ENCODE data around the gene CEP295NL.

Gene CEP295NL

GRCh38 chr17:78925662-78926555, 22.9 kb upstream of the CEP295NL start:
- Histone ChIP-seq H3K4me2 (ENCODE audit: low read length) (no peak overlapping the region), H3F3A (ENCODE audit: insufficient read depth, low read length) (no peaks in the 10 kb centered on the region), H4K20me1 (ENCODE audit: insufficient read depth, low read length) (no peaks in the 10 kb centered on the region), H3K9ac (ENCODE audit: low read length) (no peak overlapping the region), H3K4me3 (ENCODE audit: low read depth, low read length, poor library complexity, severe bottlenecking) (no peak overlapping the region), H3K27me3 (ENCODE audit: insufficient read depth, low read length) (peaks cover 4% of the 10 kb centered on the region; the same call in 1 of the 2 replicates), H3K4me1 (ENCODE audit: insufficient read depth, low read length, severe bottlenecking) (peaks cover 8% of the 10 kb centered on the region), H3K79me2 (ENCODE audit: insufficient read depth, low read length) (no peaks in the 10 kb centered on the region), H3K27ac (ENCODE audit: low read depth, low read length, poor library complexity, severe bottlenecking) (no peak overlapping the region), H3K36me3 (ENCODE audit: insufficient read depth, low read length) (no peaks in the 10 kb centered on the region), H3K9me2 (ENCODE audit: low read depth, low read length) (no peaks in the 10 kb centered on the region), H2AFZ (ENCODE audit: low read length) (no peak overlapping the region), H3K9me3 (ENCODE audit: low read length) (no peaks in the 10 kb centered on the region)
- TF ChIP-seq EZH2 (IDR thresholded peaks at IDR 0.05; ENCODE audit: borderline replicate concordance, low read length) (no peak), CTCF (IDR thresholded peaks at IDR 0.05; ENCODE audit: low read length) (no peak)

GRCh38 chr17:78925234-78925633, 22.2 kb upstream of the CEP295NL start, which contains the start of gene TIMP2:
TIMP2 (minus strand) TSS chr17:78925387; CDS start chr17:78925088, 299 bp downstream.
- H3K4me2 ChIP-seq (ENCODE audit: low read length) = peak within 1 kb of the TSS; percentile 42
- TF ChIP-seq CTCF (IDR thresholded peaks at IDR 0.05; ENCODE audit: low read length) (no peak), EZH2 (IDR thresholded peaks at IDR 0.05; ENCODE audit: borderline replicate concordance, low read length) (no peak)
- no peak within 1 kb of the TSS for H2AFZ ChIP-seq (ENCODE audit: low read length)
- H3K9ac ChIP-seq (ENCODE audit: low read length) = no peak within 1 kb of the TSS
- no peak within 1 kb of the TSS for H3K4me3 ChIP-seq (ENCODE audit: low read depth, low read length, poor library complexity, severe bottlenecking)
- no peaks in the 10 kb centered on the region for H3K9me3 ChIP-seq (ENCODE audit: low read length)
- H3K4me1 ChIP-seq (ENCODE audit: insufficient read depth, low read length, severe bottlenecking) = peaks cover 8% of the 10 kb centered on the region
- no peaks in the 10 kb centered on the region for H3K9me2 ChIP-seq (ENCODE audit: low read depth, low read length)
- peaks cover 8% of the 10 kb centered on the region for H3K27me3 ChIP-seq (ENCODE audit: insufficient read depth, low read length)
- no peaks in the 10 kb centered on the region for H3K36me3 ChIP-seq (ENCODE audit: insufficient read depth, low read length)
- H3F3A ChIP-seq (ENCODE audit: insufficient read depth, low read length) = no peaks in the 10 kb centered on the region
- no peaks in the 10 kb centered on the region for H3K79me2 ChIP-seq (ENCODE audit: insufficient read depth, low read length)
- H4K20me1 ChIP-seq (ENCODE audit: insufficient read depth, low read length) = no peaks in the 10 kb centered on the region
- no peak within 1 kb of the TSS for H3K27ac ChIP-seq (ENCODE audit: low read depth, low read length, poor library complexity, severe bottlenecking)

GRCh38 chr17:78924481-78925151, 21.6 kb upstream of the CEP295NL start:
- Histone ChIP-seq H3K27me3 (ENCODE audit: insufficient read depth, low read length) (peaks cover 7% of the 10 kb centered on the region), H3K27ac (ENCODE audit: low read depth, low read length, poor library complexity, severe bottlenecking) (no peak overlapping the region), H3K9me2 (ENCODE audit: low read depth, low read length) (no peaks in the 10 kb centered on the region), H3K4me1 (ENCODE audit: insufficient read depth, low read length, severe bottlenecking) (peaks cover 8% of the 10 kb centered on the region), H3F3A (ENCODE audit: insufficient read depth, low read length) (no peaks in the 10 kb centered on the region), H4K20me1 (ENCODE audit: insufficient read depth, low read length) (no peaks in the 10 kb centered on the region), H3K36me3 (ENCODE audit: insufficient read depth, low read length) (no peaks in the 10 kb centered on the region), H3K9me3 (ENCODE audit: low read length) (no peaks in the 10 kb centered on the region), H3K79me2 (ENCODE audit: insufficient read depth, low read length) (no peaks in the 10 kb centered on the region), H3K4me3 (ENCODE audit: low read depth, low read length, poor library complexity, severe bottlenecking) (no peak overlapping the region), H3K4me2 (ENCODE audit: low read length) (no peak overlapping the region), H3K9ac (ENCODE audit: low read length) (no peak overlapping the region), H2AFZ (ENCODE audit: low read length) (no peak overlapping the region)
- no peak for TF ChIP-seq EZH2 (IDR thresholded peaks at IDR 0.05; ENCODE audit: borderline replicate concordance, low read length)
- TF ChIP-seq CTCF (IDR thresholded peaks at IDR 0.05; ENCODE audit: low read length) = no peak
